Measurements from ENCODE around the gene PCBP4. TPM values are rescaled to one million over a fixed set of nuclear protein-coding genes. Genes with fewer than 3 reads are reported as not detected.

PCBP4 gene
- total RNA-seq, 1 donor from 2014 or later, result 10.3 TPM

DNA sequence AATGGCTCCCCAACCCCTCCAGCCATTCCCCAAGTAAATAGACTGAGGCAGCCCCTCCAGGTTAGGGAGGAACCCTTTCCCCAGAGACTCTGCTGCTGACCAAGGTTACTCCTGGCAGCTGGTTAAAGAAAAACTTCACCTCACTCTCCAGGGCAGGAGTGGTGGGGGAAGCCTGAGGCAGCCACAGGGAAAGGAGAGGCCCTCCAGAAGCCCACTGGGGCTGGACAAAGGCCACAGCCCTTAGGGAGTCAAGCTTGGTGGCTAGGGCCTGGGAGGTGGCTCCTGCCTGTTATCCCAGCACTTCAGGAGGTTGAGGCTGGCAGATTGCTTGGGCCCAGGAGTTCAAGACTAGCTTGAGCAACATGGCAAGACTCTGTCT lies 17.0 kb upstream of the PCBP4 start:
- CTCF ChIA-PET, result interaction anchor here (1.0 to 3.4 kb wide), 2 partner anchors 9 to 10 kb away, joined by 3 to 25 read pairs; partner anchors contain the start of genes ABHD14A and ABHD14B
- Mint-ChIP-seq H3K4me3 (peak overlapping the region; percentile 50), H3K4me1 (peaks cover 23% of the 10 kb centered on the region), H3K27me3 (no peaks in the 10 kb centered on the region), H3K36me3 (ENCODE audit: low read depth) (no peaks in the 10 kb centered on the region), H3K9me3 (no peaks in the 10 kb centered on the region), H3K27ac (no peak overlapping the region)
- TF ChIP-seq, protein P1, sequence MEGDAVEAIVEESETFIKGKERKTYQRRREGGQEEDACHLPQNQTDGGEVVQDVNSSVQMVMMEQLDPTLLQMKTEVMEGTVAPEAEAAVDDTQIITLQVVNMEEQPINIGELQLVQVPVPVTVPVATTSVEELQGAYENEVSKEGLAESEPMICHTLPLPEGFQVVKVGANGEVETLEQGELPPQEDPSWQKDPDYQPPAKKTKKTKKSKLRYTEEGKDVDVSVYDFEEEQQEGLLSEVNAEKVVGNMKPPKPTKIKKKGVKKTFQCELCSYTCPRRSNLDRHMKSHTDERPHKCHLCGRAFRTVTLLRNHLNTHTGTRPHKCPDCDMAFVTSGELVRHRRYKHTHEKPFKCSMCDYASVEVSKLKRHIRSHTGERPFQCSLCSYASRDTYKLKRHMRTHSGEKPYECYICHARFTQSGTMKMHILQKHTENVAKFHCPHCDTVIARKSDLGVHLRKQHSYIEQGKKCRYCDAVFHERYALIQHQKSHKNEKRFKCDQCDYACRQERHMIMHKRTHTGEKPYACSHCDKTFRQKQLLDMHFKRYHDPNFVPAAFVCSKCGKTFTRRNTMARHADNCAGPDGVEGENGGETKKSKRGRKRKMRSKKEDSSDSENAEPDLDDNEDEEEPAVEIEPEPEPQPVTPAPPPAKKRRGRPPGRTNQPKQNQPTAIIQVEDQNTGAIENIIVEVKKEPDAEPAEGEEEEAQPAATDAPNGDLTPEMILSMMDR (IDR thresholded peaks at IDR 0.05), result no peak
- intact Hi-C loops (cut with micrococcal nuclease), result loop anchor here (5.0 to 10.0 kb wide), 2 partner anchors 473 to 551 kb away; partner anchors contain the start of genes NISCH, NT5DC2 and UQCC5
- POLR2A ChIA-PET, result interaction anchor here (1.1 to 5.7 kb wide), 4 partner anchors 8 to 241 kb away, joined by 3 to 58 read pairs (median 35); partner anchors contain the start of genes ABHD14A, ABHD14B, RPL29 and TLR9
- no peak for DNase-seq
- no peak for ATAC-seq (ENCODE audit: low read depth)

DNA sequence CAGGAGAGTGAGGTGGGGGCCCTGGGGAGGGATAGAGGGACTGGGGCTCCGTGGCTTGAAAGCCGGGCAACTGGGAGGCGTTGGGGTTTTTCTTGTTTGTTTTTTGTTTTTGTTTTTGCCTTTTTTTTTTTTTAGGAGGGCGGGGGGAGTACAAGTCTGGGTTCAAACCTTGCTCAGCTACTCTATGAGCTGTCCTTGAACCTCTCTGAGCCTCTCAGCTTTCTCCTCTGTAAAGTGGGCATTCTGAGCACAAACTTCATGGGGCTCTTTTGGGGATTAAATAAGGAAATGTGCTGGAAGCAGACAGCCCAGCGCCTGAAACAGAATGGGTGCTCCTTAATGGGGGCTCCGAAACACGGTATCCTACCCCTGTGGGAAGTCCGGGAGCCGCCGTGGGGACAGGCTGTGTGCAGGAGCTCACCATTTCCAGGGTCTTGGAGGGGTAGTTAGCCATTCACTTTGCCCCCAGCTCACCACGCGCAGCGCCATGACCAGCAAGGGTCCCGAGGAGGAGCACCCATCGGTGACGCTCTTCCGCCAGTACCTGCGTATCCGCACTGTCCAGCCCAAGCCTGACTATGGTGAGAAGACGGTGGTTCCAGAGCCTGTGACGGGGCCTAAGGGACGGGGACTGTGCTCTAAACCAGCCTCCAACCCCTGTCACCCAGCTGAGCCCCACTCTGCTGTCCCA lies 16.5 kb upstream of the PCBP4 start:
- H3K4me3 Mint-ChIP-seq, result peak overlapping the region; percentile 86
- no peaks in the 10 kb centered on the region for H3K9me3 Mint-ChIP-seq
- POLR2A ChIA-PET, result interaction anchor here (0.8 to 5.7 kb wide), 10 partner anchors 8 to 298 kb away, joined by 3 to 58 read pairs (median 8); partner anchors contain the start of genes ABHD14A, ABHD14B, DUSP7 and PCBP4
- H3K27ac Mint-ChIP-seq, result peak overlapping the region; percentile 91
- ATAC-seq (ENCODE audit: low read depth), result no peak
- TF ChIP-seq, protein P1 (IDR thresholded peaks at IDR 0.05), result no peak
- no peaks in the 10 kb centered on the region for H3K27me3 Mint-ChIP-seq
- DNase-seq, result no peak
- H3K36me3 Mint-ChIP-seq (ENCODE audit: low read depth), result no peaks in the 10 kb centered on the region
- peaks cover 23% of the 10 kb centered on the region for H3K4me1 Mint-ChIP-seq
- CTCF ChIA-PET, result interaction anchor here (0.9 to 3.4 kb wide), 6 partner anchors 9 to 42 kb away, joined by 3 to 25 read pairs (median 4); partner anchors contain the start of genes ABHD14A, ABHD14B, RPL29 and RRP9
- intact Hi-C loops (cut with micrococcal nuclease), result loop anchor here (1.0 to 10.0 kb wide), 6 partner anchors 9 to 551 kb away; partner anchors contain the start of genes ABHD14B, DUSP7, NISCH and NT5DC2

DNA sequence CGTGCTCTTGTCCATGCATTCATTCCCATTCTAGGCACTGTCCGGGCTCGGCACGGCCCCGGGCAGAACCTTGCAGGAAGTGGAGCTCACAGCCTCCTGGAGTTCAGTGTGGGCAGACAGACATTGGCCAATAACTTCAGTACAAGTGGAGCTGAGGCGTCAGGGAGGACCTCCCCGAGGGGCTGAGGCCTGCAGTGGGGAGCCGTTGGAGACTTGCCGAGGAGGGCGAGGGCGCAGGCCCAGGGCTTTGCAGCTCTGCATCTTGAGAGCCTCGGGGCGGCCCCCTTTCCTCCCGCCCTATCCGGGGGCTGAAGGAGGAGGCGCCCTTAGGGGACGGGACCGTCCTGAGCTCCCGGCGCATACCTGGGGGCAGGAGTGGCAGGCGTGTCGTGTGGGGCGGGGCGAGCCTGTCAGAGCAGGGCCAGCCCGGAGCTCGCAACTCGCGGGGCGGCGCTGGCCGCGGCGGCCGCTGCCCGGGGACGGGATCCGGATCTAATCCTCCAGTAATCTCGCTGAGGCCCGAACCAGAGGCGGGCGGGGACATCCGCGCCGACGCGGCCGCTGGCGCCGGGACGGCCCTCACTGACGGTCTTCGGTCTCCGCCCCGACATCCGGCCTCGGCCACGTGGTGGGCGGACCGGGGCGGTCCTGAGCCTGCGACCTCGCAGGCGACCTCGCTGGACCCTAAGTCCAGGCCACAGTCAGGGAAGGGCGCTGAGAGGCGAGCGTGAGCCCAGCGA lies 15.8 kb upstream of the PCBP4 start, which contains the start of gene ACY1:
Gene ACY1, plus strand, starts transcription at position 698 of the 740 bp plus-strand sequence. CDS start 530 bp downstream, outside the sequence.
- ChIA-PET CTCF (interaction anchor here (0.6 to 3.4 kb wide), 8 partner anchors 8 to 162 kb away, joined by 3 to 25 read pairs (median 4); partner anchors contain the start of genes ABHD14A, ABHD14B, RPL29 and RRP9), POLR2A (interaction anchor here (0.5 to 5.7 kb wide), 12 partner anchors 9 to 297 kb away, joined by 3 to 58 read pairs (median 6); partner anchors contain the start of genes ABHD14A, ABHD14B, DUSP7 and PCBP4)
- DNase-seq (peak; percentile 70), ATAC-seq (ENCODE audit: low read depth) (peak; percentile 79)
- Mint-ChIP-seq H3K36me3 (ENCODE audit: low read depth) (no peaks in the 10 kb centered on the region), H3K27me3 (no peaks in the 10 kb centered on the region), H3K4me1 (peaks cover 23% of the 10 kb centered on the region), H3K9me3 (no peaks in the 10 kb centered on the region), H3K4me3 (peak within 1 kb of the TSS; percentile 86), H3K27ac (peak within 1 kb of the TSS; percentile 91)
- TF ChIP-seq, protein P1 (IDR thresholded peaks at IDR 0.05), result no peak
- intact Hi-C loops (cut with micrococcal nuclease), result loop anchor here (1.0 to 10.0 kb wide), 6 partner anchors 9 to 552 kb away; partner anchors contain the start of genes ABHD14B, DUSP7, NISCH and NT5DC2

DNA sequence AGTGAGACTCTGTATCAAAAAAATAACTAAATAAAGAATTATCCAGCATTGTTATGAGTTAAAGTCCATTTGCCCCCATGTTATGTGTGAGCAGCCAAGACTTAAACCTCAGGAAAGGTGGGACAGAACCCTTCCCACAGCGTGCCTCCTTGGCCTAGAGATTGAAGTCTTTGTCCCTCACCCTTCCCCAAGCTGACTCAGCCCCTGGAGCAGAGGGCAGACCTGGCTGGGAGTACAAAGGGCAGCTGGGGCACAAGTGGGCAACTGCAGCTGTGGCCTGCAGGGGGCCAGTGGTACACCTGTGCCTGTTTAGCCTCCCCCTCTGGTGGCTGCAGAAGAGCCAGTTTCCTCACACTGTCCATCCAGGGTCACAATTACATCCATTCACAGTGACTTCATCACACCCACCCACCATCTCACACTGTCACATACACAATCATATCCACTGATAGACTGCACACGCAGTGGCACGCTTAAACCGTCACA lies 15.1 kb upstream of the PCBP4 start:
- Mint-ChIP-seq H3K9me3 (no peaks in the 10 kb centered on the region), H3K27ac (peak overlapping the region; percentile 91), H3K4me1 (peaks cover 23% of the 10 kb centered on the region), H3K4me3 (peak overlapping the region; percentile 86), H3K36me3 (ENCODE audit: low read depth) (no peaks in the 10 kb centered on the region), H3K27me3 (no peaks in the 10 kb centered on the region)
- POLR2A ChIA-PET, result interaction anchor here (0.8 to 5.7 kb wide), 10 partner anchors 8 to 271 kb away, joined by 3 to 58 read pairs (median 8); partner anchors contain the start of genes ABHD14A, ABHD14B, DUSP7 and PARP3
- CTCF ChIA-PET, result interaction anchor here (0.6 to 3.4 kb wide), 8 partner anchors 9 to 172 kb away, joined by 3 to 25 read pairs (median 4); partner anchors contain the start of genes ABHD14B, POC1A and RPL29
- peak; percentile 56 for ATAC-seq (ENCODE audit: low read depth)
- DNase-seq, result peak; percentile 31
- TF ChIP-seq, protein P1 (IDR thresholded peaks at IDR 0.05), result no peak
- intact Hi-C loops (cut with micrococcal nuclease), result loop anchor here (2.0 to 10.0 kb wide), 4 partner anchors 40 to 552 kb away; partner anchors contain the start of genes DUSP7, NISCH, NT5DC2 and PARP3
